ENCODE measurements around the gene CCM2.

Gene CCM2

DNA sequence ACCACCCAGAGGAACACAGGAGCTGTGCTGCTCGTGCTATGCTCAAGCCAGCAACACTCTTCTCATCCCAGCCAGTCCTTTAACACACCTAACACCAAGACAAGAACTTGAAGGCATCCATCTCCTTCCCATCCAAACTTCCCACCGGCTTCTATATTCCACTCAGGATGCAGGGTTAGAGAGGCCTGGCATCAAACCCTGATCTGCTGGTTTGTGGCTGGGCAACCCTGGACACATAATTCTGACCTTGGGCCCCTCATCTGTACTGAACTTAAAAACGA is 15.6 kb upstream of the CCM2 start:
- no peak for DNase-seq
- peak overlapping the region; percentile 76 for H3K4me2 ChIP-seq (ENCODE audit: insufficient read depth, low read length)
- H3K27ac ChIP-seq (ENCODE audit: low read length): peak overlapping the region; percentile 91
- H3K36me3 ChIP-seq (ENCODE audit: insufficient read depth, low read length): peaks cover 50% of the 10 kb centered on the region
- H3K9ac ChIP-seq (ENCODE audit: low read depth, low read length): peak overlapping the region; percentile 87
- peaks cover 36% of the 10 kb centered on the region for H4K20me1 ChIP-seq (ENCODE audit: insufficient read depth, low read length)
- no peak overlapping the region for H2AFZ ChIP-seq (ENCODE audit: low read depth, low read length)
- no peaks in the 10 kb centered on the region for H3K9me3 ChIP-seq (ENCODE audit: insufficient read depth, low read length, severe bottlenecking)
- no peaks in the 10 kb centered on the region for H3K27me3 ChIP-seq (ENCODE audit: insufficient read depth, low read length, poor library complexity)
- peaks cover 63% of the 10 kb centered on the region for H3K4me1 ChIP-seq (ENCODE audit: insufficient read depth, low read length)
- TF ChIP-seq EZH2 (IDR thresholded peaks at IDR 0.05; ENCODE audit: borderline replicate concordance, low read depth, low read length, severe bottlenecking) (no peak), CTCF (IDR thresholded peaks at IDR 0.05; ENCODE audit: borderline replicate concordance, extremely low read depth, low read length, poor library complexity, severe bottlenecking) (no peak)
- no peak for ATAC-seq (ENCODE audit: insufficient read depth, low read depth)
- peak overlapping the region in 1 of 2 experiments; percentile 90; a peak in 1 of 4 replicates for H3K4me3 ChIP-seq (ENCODE audit: low read depth in 1 of 2, low read length in 2 of 2)
- peaks cover 51% of the 10 kb centered on the region for H3K79me2 ChIP-seq (ENCODE audit: insufficient read depth, low read length)

- H4K20me1 ChIP-seq (ENCODE audit: insufficient read depth, low read length): peaks cover 36% of the 10 kb centered on the region
- H3K36me3 ChIP-seq (ENCODE audit: insufficient read depth, low read length): peaks cover 50% of the 10 kb centered on the region
- no peaks in the 10 kb centered on the region for H3K9me3 ChIP-seq (ENCODE audit: insufficient read depth, low read length, severe bottlenecking)
- H3K9ac ChIP-seq (ENCODE audit: low read depth, low read length): peak overlapping the region; percentile 87
- no peaks in the 10 kb centered on the region for H3K27me3 ChIP-seq (ENCODE audit: insufficient read depth, low read length, poor library complexity)
- DNase-seq (peak; percentile 15), ATAC-seq (ENCODE audit: insufficient read depth, low read depth) (no peak)
- peak overlapping the region; percentile 76 for H3K4me2 ChIP-seq (ENCODE audit: insufficient read depth, low read length)
- no peak for TF ChIP-seq CTCF (IDR thresholded peaks at IDR 0.05; ENCODE audit: borderline replicate concordance, extremely low read depth, low read length, poor library complexity, severe bottlenecking)
- TF ChIP-seq EZH2 (IDR thresholded peaks at IDR 0.05; ENCODE audit: borderline replicate concordance, low read depth, low read length, severe bottlenecking): no peak
- H3K4me3 ChIP-seq (ENCODE audit: low read depth in 1 of 2, low read length in 2 of 2): peak overlapping the region; percentile 79 to 90; a peak in 3 of 4 replicates
- peaks cover 46% of the 10 kb centered on the region for H3K79me2 ChIP-seq (ENCODE audit: insufficient read depth, low read length)
- peak overlapping the region; percentile 91 for H3K27ac ChIP-seq (ENCODE audit: low read length)
- H2AFZ ChIP-seq (ENCODE audit: low read depth, low read length): no peak overlapping the region
- peaks cover 55% of the 10 kb centered on the region for H3K4me1 ChIP-seq (ENCODE audit: insufficient read depth, low read length)
Measured at GRCh38 chr7:44985033-44985695, 14.8 kb upstream of the CCM2 start.

- H3K4me1 ChIP-seq (ENCODE audit: insufficient read depth, low read length): peaks cover 48% of the 10 kb centered on the region
- H4K20me1 ChIP-seq (ENCODE audit: insufficient read depth, low read length): peaks cover 36% of the 10 kb centered on the region
- TF ChIP-seq CTCF (IDR thresholded peaks at IDR 0.05; ENCODE audit: borderline replicate concordance, extremely low read depth, low read length, poor library complexity, severe bottlenecking): no peak
- no peak for TF ChIP-seq EZH2 (IDR thresholded peaks at IDR 0.05; ENCODE audit: borderline replicate concordance, low read depth, low read length, severe bottlenecking)
- H2AFZ ChIP-seq (ENCODE audit: low read depth, low read length): peak overlapping the region; percentile 87
- H3K4me3 ChIP-seq (ENCODE audit: low read depth in 1 of 2, low read length in 2 of 2): peak overlapping the region; percentile 79 to 90
- H3K27ac ChIP-seq (ENCODE audit: low read length): peak overlapping the region; percentile 91
- H3K79me2 ChIP-seq (ENCODE audit: insufficient read depth, low read length): peaks cover 46% of the 10 kb centered on the region
- no peaks in the 10 kb centered on the region for H3K9me3 ChIP-seq (ENCODE audit: insufficient read depth, low read length, severe bottlenecking)
- H3K4me2 ChIP-seq (ENCODE audit: insufficient read depth, low read length): peak overlapping the region; percentile 76
- DNase-seq (no peak), ATAC-seq (ENCODE audit: insufficient read depth, low read depth) (no peak)
- peak overlapping the region; percentile 87 for H3K9ac ChIP-seq (ENCODE audit: low read depth, low read length)
- H3K27me3 ChIP-seq (ENCODE audit: insufficient read depth, low read length, poor library complexity): no peaks in the 10 kb centered on the region
- H3K36me3 ChIP-seq (ENCODE audit: insufficient read depth, low read length): peaks cover 49% of the 10 kb centered on the region
Measured at GRCh38 chr7:44985900-44986217, 14.1 kb upstream of the CCM2 start.

Data from DND-41 (cell line).